WTC11 (cell line): Measurements from ENCODE around the gene ZBTB7C. TPM values are rescaled to one million over a fixed set of nuclear protein-coding genes. Genes with fewer than 3 reads are reported as not detected.

ENCODE experiments used
- ATAC-seq: fragments of 200-7000 bp; cut with Tn5 transposase; 2 replicates; pipeline ENCODE4 v1.10.0; 2021; ENCODE audit warnings: mild to moderate bottlenecking, moderate library complexity
- CTCF ChIA-PET: fragments of 300-600 bp; sonication (Branson Sonifier 250); formaldehyde crosslinking; loops from one replicate; lab custom pipeline; 2021; ENCODE audit warnings: antibody characterized with exemption; lab: Charles Lee
- POLR2A ChIA-PET: fragments of 350-600 bp; sonication (Branson Sonifier 250); formaldehyde crosslinking; loops from one replicate; lab custom pipeline; 2021; ENCODE audit warnings: antibody characterized with exemption; lab: Charles Lee
- DNase-seq: peaks from one replicate; pipeline ENCODE4 v3.0.0; 2021; ENCODE audit warnings: low spot score
- H3K27ac Mint-ChIP-seq: 2 replicates; pipeline ENCODE4 v1.8.0; 2021; ENCODE audit warnings: mixed read lengths
- H3K27me3 Mint-ChIP-seq: 2 replicates; pipeline ENCODE4 v1.8.0; 2021; ENCODE audit warnings: low read depth, mild to moderate bottlenecking, moderate library complexity, mixed read lengths
- H3K36me3 Mint-ChIP-seq: 2 replicates; pipeline ENCODE4 v1.8.0; 2021; ENCODE audit warnings: mixed read lengths
- H3K4me1 Mint-ChIP-seq: 2 replicates; pipeline ENCODE4 v1.8.0; 2022; ENCODE audit warnings: mixed read lengths
- H3K4me3 Mint-ChIP-seq: 2 replicates; pipeline ENCODE4 v1.8.0; 2021; ENCODE audit warnings: mild to moderate bottlenecking, moderate library complexity, mixed read lengths
- H3K9me3 Mint-ChIP-seq: 2 replicates; pipeline ENCODE4 v1.8.0; 2021; ENCODE audit warnings: mixed read lengths
- AFF4 ChIP-seq: sonication (generic); formaldehyde crosslinking; IDR thresholded peaks from 2 replicates; pipeline ENCODE4 v1.8.1; 2023; ENCODE audit warnings: mild to moderate bottlenecking, missing genetic modification reagents, borderline replicate concordance
- ARID4B ChIP-seq: sonication (generic); formaldehyde crosslinking; IDR thresholded peaks from 2 replicates; pipeline ENCODE4 v1.8.0; 2023; ENCODE audit warnings: missing genetic modification reagents, mild to moderate bottlenecking, borderline replicate concordance
- ATF3 ChIP-seq: sonication (generic); formaldehyde crosslinking; conservative IDR thresholded peaks from 2 replicates; pipeline ENCODE4 v1.8.1; 2022; ENCODE audit warnings: mild to moderate bottlenecking, missing genetic modification reagents
- ESRRA ChIP-seq: sonication (generic); formaldehyde crosslinking; IDR thresholded peaks from 2 replicates; pipeline ENCODE4 v1.8.1; 2022; ENCODE audit warnings: mild to moderate bottlenecking, missing genetic modification reagents, borderline replicate concordance
- FOXP1 ChIP-seq: sonication (generic); formaldehyde crosslinking; IDR thresholded peaks from 2 replicates; pipeline ENCODE4 v1.8.0; 2022; ENCODE audit warnings: missing genetic modification reagents, mild to moderate bottlenecking, moderate library complexity, borderline replicate concordance
- GABPB1 ChIP-seq: sonication (generic); formaldehyde crosslinking; IDR thresholded peaks from 2 replicates; pipeline ENCODE4 v1.8.1; 2023; ENCODE audit warnings: mild to moderate bottlenecking, missing genetic modification reagents
- IRF1 ChIP-seq: sonication (generic); formaldehyde crosslinking; IDR thresholded peaks from 2 replicates; pipeline ENCODE4 v1.8.0; 2023; ENCODE audit warnings: missing genetic modification reagents
- IRF2 ChIP-seq: sonication (generic); formaldehyde crosslinking; IDR thresholded peaks from 2 replicates; pipeline ENCODE4 v1.8.0; 2022; ENCODE audit warnings: low read depth, missing genetic modification reagents, borderline replicate concordance
- KAT7 ChIP-seq: sonication (generic); formaldehyde crosslinking; IDR thresholded peaks from 2 replicates; pipeline ENCODE4 v1.8.1; 2023; ENCODE audit warnings: missing genetic modification reagents, mild to moderate bottlenecking, borderline replicate concordance
- PRDM15 ChIP-seq: sonication (generic); formaldehyde crosslinking; IDR thresholded peaks from 2 replicates; pipeline ENCODE4 v1.8.0; 2022; ENCODE audit warnings: missing genetic modification reagents
- PREB ChIP-seq: sonication (generic); formaldehyde crosslinking; IDR thresholded peaks from 2 replicates; pipeline ENCODE4 v1.8.1; 2022; ENCODE audit warnings: mild to moderate bottlenecking, missing genetic modification reagents, moderate library complexity, borderline replicate concordance
- RORB ChIP-seq: fragments of 250-450 bp; sonication (Bioruptor Pico); IDR thresholded peaks from 2 replicates; pipeline ENCODE4 v1.9.0; 2021; ENCODE audit warnings: mild to moderate bottlenecking
- SMAD3 ChIP-seq: sonication (generic); formaldehyde crosslinking; IDR thresholded peaks from 2 replicates; pipeline ENCODE4 v1.8.0; 2022; ENCODE audit warnings: missing genetic modification reagents, mild to moderate bottlenecking, borderline replicate concordance
- ZNF138 ChIP-seq: sonication (generic); formaldehyde crosslinking; conservative IDR thresholded peaks from 2 replicates; pipeline ENCODE4 v1.8.1; 2022; ENCODE audit warnings: mild to moderate bottlenecking, moderate library complexity, missing genetic modification reagents
- ZNF219 ChIP-seq: sonication (generic); formaldehyde crosslinking; IDR thresholded peaks from 2 replicates; pipeline ENCODE4 v1.8.0; 2023; ENCODE audit warnings: missing genetic modification reagents, mild to moderate bottlenecking, borderline replicate concordance
- ZNF317 ChIP-seq: sonication (generic); formaldehyde crosslinking; IDR thresholded peaks from 2 replicates; pipeline ENCODE4 v1.8.1; 2023; ENCODE audit warnings: low read depth, mild to moderate bottlenecking, moderate library complexity, missing genetic modification reagents, borderline replicate concordance
- ZNF671 ChIP-seq: fragments of 250-450 bp; sonication (Bioruptor Pico); IDR thresholded peaks from 2 replicates; pipeline ENCODE4 v1.8.0; 2021; ENCODE audit warnings: mild to moderate bottlenecking
- total RNA-seq: library from RNA; stranded (reverse); gene quantifications from 3 replicates; pipeline ENCODE4 v1.2.3, GENCODE V29; 2021

The ZBTB7C gene
- total RNA-seq, 1 experiment from 2014 or later: 0.48 TPM

GRCh38 chr18:48310999-48311398, 98.2 kb downstream of the ZBTB7C start (continued):
- TF ChIP-seq ZNF138 (CRISPR knock-in tag) (no peak), AFF4 (CRISPR knock-in tag) (no peak), ATF3 (CRISPR knock-in tag) (no peak), GABPB1 (CRISPR knock-in tag) (no peak), IRF2 (CRISPR knock-in tag) (no peak), ESRRA (CRISPR knock-in tag) (no peak), IRF1 (no peak), FOXP1 (CRISPR knock-in tag) (no peak), PRDM15 (no peak), RORB (no peak), ZNF219 (CRISPR knock-in tag) (no peak), SMAD3 (no peak), ZNF317 (CRISPR knock-in tag) (no peak)

- Mint-ChIP-seq H3K36me3 (no peaks in the 10 kb centered on the region), H3K9me3 (no peaks in the 10 kb centered on the region), H3K4me3 (no peak overlapping the region), H3K4me1 (peaks cover 22% of the 10 kb centered on the region), H3K27me3 (no peaks in the 10 kb centered on the region; the same call in none of the 2 replicates), H3K27ac (no peak overlapping the region)
- POLR2A ChIA-PET: interaction anchor here (0.6 to 0.7 kb wide), 2 partner anchors 24 to 255 kb away, joined by 3 to 4 read pairs; no protein-coding TSS in a partner anchor
- no peak for TF ChIP-seq ZNF671 (CRISPR knock-in tag)
- no peak for TF ChIP-seq KAT7 (CRISPR knock-in tag)
- no peak for TF ChIP-seq PRDM15
- TF ChIP-seq ARID4B (CRISPR knock-in tag): no peak
- TF ChIP-seq PREB (CRISPR knock-in tag): no peak
- no peak for DNase-seq
- ATAC-seq: no peak
- CTCF ChIA-PET: interaction anchor here (1.6 kb wide), 1 partner anchor 135 kb away, joined by 3 read pairs; no protein-coding TSS in a partner anchor
These were observed 98.8 kb downstream of the ZBTB7C start for GRCh38 chr18:48310353-48310752.
